Esophagus muscularis mucosa (tissue), 4 donors: ENCODE data around the gene C2CD4C.

Source experiments
- EP300 ChIP-seq: sonication (generic); formaldehyde crosslinking; IDR thresholded peaks from one replicate; pipeline ENCODE4 v1.6.1; 2017; ENCODE audit warnings: antibody characterized with exemption
- POLR2A ChIP-seq: fragments of 450-650 bp; IDR thresholded peaks from one replicate; pipeline ENCODE4 v1.6.1; 2017; ENCODE audit warnings: antibody characterized with exemption, moderate library complexity, mild to moderate bottlenecking, low read depth
- POLR2AphosphoS5 ChIP-seq, 2 donors: sonication (generic); formaldehyde crosslinking; IDR thresholded peaks; one replicate each; pipeline ENCODE4 v1.6.1; 2017; ENCODE audit warnings: antibody characterized with exemption in 2 of 2
- TF ChIP-seq, protein P1 (sequence below), 3 experiments: fragments of 200-600 bp in 2 of 3; fragments of 450-650 bp in 1 of 3; sonication (generic) in 2 of 3; IDR thresholded peaks; one replicate each; pipeline ENCODE4 v1.5.1; 2017 to 2019; ENCODE audit warnings: antibody characterized with exemption in 3 of 3, mild to moderate bottlenecking in 2 of 3, moderate library complexity in 1 of 3

DNA sequence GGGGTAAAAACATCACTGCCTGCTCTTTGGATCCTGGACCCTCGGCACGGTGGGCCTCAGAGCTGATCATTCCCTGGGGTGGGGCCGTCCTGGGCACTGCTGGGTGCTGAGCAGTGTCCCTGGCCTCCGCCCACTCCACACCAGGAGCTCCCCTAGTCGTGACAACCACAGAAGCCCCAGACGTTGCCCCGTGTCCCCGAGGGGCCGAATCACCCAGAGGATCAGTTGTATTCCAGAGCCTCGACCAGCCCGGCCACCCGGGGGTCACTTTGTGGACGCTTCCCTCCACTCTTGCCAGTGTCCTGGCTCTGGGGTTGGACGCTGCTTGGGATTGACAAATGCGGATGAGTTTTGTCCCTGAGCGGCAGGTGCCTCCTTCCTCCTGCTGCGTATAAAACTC, 10.2 kb downstream of the C2CD4C start:
- TF ChIP-seq, protein P1, sequence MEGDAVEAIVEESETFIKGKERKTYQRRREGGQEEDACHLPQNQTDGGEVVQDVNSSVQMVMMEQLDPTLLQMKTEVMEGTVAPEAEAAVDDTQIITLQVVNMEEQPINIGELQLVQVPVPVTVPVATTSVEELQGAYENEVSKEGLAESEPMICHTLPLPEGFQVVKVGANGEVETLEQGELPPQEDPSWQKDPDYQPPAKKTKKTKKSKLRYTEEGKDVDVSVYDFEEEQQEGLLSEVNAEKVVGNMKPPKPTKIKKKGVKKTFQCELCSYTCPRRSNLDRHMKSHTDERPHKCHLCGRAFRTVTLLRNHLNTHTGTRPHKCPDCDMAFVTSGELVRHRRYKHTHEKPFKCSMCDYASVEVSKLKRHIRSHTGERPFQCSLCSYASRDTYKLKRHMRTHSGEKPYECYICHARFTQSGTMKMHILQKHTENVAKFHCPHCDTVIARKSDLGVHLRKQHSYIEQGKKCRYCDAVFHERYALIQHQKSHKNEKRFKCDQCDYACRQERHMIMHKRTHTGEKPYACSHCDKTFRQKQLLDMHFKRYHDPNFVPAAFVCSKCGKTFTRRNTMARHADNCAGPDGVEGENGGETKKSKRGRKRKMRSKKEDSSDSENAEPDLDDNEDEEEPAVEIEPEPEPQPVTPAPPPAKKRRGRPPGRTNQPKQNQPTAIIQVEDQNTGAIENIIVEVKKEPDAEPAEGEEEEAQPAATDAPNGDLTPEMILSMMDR (IDR thresholded peaks at IDR 0.05), result no peak
- TF ChIP-seq POLR2A (no peak), POLR2AphosphoS5 (IDR thresholded peaks at IDR 0.05) (no peak), EP300 (no peak)
